ENCODE results near the gene SLC1A4.
"Not testable (repeated sequence)": the region's sequence is repeated elsewhere in the genome, so short reads cannot be mapped to it uniquely, and the experiment has no call there.

The SLC1A4 gene

GRCh38 chr2:65026704-65027464 is 37.7 kb downstream of the SLC1A4 start:
- TF ChIP-seq CTCF (IDR thresholded peaks at IDR 0.05; ENCODE audit: extremely low read depth, missing control alignments), result no peak
- DNase-seq (ENCODE audit: low spot score), result peak; percentile 37

DNA sequence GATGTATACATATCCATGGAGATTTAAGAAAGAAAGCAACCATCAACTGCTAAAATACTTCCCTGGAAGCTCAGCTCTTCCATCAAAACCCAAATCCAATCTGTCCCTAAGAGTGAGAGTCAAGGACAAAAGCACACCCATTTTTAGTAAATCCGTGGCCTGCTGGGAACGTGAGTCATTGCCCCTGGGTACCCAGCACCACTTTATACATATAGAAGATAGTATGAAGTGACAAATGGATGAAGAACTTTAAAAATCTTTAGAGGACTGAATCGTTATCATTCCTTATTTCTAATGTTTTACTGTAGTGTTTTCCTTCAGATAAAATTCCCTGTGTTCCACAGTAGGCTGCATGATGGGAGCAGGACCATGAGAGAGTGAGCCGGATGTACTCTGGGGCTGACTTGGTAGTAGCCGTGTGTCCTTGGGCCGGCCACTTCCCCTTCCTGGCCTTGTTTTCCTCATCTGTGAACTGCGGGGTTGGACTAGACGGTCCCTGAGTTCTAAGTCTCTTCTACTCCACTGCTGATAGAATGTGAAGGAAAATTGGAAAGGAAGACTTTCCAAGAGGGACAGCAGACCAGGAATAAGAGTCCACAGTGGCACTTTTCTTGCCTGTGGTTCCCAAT is 38.5 kb downstream of the SLC1A4 start:
- TF ChIP-seq CTCF (IDR thresholded peaks at IDR 0.05; ENCODE audit: extremely low read depth, missing control alignments), result no peak
- no peak for DNase-seq (ENCODE audit: low spot score)

DNA sequence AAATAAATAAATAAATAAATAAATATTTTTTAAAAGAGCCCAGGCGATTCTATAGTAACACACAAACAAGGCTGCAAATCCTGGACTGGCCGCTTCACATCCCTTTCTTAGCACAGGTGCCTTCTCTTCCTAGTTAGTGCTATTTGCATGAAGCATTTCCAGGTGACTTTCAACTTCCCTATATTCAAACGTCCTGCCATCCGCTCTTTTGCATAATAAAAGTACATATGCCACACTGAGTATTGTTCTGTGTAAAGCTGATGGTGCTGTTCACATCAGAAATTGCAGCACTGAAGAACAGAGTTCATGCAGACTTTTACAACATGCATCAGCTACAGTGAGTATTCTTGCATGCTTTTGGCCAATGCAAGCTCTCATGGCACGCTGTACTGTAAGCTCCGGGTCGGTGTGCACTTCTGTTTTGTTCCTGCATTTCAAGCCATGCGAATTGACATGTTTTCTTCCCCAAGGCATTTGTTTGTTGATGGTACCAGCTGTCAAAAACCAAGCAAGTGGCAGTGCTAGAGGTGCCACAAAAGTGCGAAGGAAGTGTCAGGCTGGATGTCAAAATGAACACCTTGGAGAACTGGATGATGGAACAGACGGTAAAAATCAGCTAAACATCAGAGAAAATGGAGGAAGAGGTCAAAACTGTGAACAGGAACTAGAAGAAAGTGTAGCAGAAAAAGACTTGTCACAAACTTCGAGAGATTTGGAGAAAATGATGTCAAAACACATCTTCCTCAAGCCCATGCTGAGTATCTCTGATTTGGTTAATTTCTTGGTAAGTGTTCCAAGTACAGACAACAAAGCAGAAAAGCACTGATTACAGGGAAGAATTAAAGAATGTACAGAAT is 41.5 kb downstream of the SLC1A4 start:
- no peak for DNase-seq (ENCODE audit: low spot score)
- TF ChIP-seq CTCF (IDR thresholded peaks at IDR 0.05; ENCODE audit: extremely low read depth, missing control alignments), result no peak

DNA sequence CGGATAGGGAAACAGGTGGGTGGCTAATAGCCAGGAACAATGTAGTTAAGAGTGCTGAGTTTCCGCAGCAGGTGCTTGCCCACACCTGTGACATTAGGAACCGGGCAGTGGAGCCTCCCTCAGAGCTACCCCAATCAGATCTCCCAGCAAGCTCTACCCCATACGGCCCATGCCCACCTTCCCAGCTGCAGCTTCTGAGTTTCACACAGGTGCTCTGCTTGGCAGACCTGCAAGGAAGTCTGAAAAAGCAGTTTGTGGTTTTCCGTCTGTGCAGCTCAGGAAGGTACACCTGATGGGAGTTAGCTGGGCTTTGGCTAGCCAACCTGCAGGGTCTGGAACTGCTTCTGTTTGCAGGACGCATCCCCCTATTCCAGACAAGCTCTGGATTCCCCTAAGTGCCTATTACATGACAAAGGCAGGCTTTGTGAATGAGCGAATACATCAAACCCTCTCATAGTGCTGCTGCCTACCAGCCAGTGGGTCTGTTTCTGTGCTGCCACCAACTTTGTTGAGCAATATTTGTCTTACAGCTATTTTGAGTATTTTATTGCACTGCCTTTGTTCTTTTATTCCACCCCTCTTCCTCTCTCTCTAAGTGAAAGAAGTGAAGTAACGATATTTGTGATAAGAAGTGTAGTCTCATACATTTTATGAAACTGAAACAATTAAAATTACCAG is 42.3 kb downstream of the SLC1A4 start:
- no peak for TF ChIP-seq CTCF (IDR thresholded peaks at IDR 0.05; ENCODE audit: extremely low read depth, missing control alignments)
- DNase-seq (ENCODE audit: low spot score), result no peak

DNA sequence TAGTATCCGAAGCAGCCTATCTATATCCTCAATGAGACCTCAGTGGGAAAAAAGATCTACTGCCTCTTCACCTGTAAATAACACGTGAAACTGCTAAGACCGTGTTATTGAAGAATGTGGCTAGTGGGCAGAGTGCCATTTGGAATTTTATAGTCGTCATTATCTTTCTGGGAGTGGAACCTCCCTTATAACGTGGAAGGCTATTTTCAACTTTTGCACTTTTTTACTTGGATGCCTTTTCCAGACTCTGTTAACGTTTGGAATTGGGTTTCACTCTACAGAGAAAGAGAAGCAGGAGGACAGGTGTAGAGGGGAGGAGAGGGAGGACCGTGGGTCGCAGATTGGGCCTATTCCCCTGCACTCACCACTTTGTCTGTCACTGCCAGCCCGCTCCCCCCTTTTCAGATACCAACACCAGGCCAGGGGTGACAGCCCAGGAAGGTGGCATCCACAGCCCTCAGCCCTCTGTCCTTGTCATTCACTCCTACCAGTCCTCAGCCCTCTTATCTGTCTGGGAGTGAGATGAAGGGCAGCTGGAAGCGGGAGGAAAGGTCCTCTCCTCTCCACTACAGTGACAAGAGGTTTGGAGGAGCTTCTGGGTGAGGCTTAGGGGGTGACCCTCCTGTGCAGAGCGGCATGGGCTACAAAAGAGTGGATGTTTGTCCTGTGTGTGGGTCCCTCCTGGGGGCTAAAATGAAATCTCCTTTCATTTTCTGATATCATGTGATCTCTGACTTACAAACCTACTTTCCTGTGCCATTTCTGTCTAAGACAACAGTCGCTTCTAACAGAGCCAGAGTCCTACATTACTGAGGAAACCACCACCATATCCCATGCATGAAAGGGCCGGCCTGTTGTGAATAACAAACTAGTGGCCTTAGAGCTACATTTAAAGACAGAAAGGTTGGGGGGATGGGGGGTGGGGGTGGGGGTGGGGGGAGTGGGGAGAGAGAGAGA is 43.1 kb downstream of the SLC1A4 start:
- DNase-seq (ENCODE audit: low spot score), result peak; percentile 27
- no peak for TF ChIP-seq CTCF (IDR thresholded peaks at IDR 0.05; ENCODE audit: extremely low read depth, missing control alignments)

- peak; percentile 22 for DNase-seq (ENCODE audit: low spot score)
- TF ChIP-seq CTCF (IDR thresholded peaks at IDR 0.05; ENCODE audit: extremely low read depth, missing control alignments), result peak; percentile 10
These were observed 44.0 kb downstream of the SLC1A4 start for GRCh38 chr2:65033178-65033577.

- not testable (repeated sequence) for DNase-seq (ENCODE audit: low spot score)
These were observed 44.5 kb downstream of the SLC1A4 start for GRCh38 chr2:65033667-65034066.

Measured in GM20000 (cell line).